ENCODE measurements around the gene SNU13. TPM values are rescaled to one million over a fixed set of nuclear protein-coding genes. Genes with fewer than 3 reads are reported as not detected.

Gene SNU13
- total RNA-seq, 4 donors from 2014 or later, result 65.2 to 106 (median 88.6) TPM

GRCh38 chr22:41702763-41703162 lies 14.1 kb upstream of the SNU13 start:
- no peak for TF ChIP-seq CTCF (IDR thresholded peaks at IDR 0.05; ENCODE audit: low read depth)

- TF ChIP-seq CTCF (IDR thresholded peaks at IDR 0.05; ENCODE audit: low read depth), result no peak
Measured at GRCh38 chr22:41700108-41700364, 11.4 kb upstream of the SNU13 start.

- no peak for TF ChIP-seq CTCF (IDR thresholded peaks at IDR 0.05; ENCODE audit: low read depth)
Measured at GRCh38 chr22:41699264-41700107, 10.8 kb upstream of the SNU13 start, which contains the start of gene MEI1. TSS of gene MEI1 (plus strand) at chr22:41699503. CDS start at chr22:41699539, 36 bp downstream.

GRCh38 chr22:41697126-41697775 lies 8.6 kb upstream of the SNU13 start:
- TF ChIP-seq CTCF (IDR thresholded peaks at IDR 0.05; ENCODE audit: low read depth), result no peak

GRCh38 chr22:41696703-41697102 lies 8.0 kb upstream of the SNU13 start:
- TF ChIP-seq CTCF (IDR thresholded peaks at IDR 0.05; ENCODE audit: low read depth), result no peak

- no peak for TF ChIP-seq CTCF (IDR thresholded peaks at IDR 0.05; ENCODE audit: low read depth)
Measured at GRCh38 chr22:41695211-41695610, 6.5 kb upstream of the SNU13 start.

- TF ChIP-seq CTCF (IDR thresholded peaks at IDR 0.05; ENCODE audit: low read depth), result no peak
Measured at GRCh38 chr22:41690476-41690875, 1.8 kb upstream of the SNU13 start.

Data from subcutaneous adipose tissue (tissue), 4 donors.